Vagina (tissue), 2 donors: Measurements from ENCODE around the gene MSI1. TPM values are rescaled to one million over a fixed set of nuclear protein-coding genes. Genes with fewer than 3 reads are reported as not detected.

ENCODE experiments used
- DNase-seq, 2 donors: peaks; one replicate each; pipeline ENCODE4 v3.0.0-alpha.2; 2017; ENCODE audit errors: extremely low spot score in 2 of 2
- H3K27ac ChIP-seq: fragments of 200-600 bp; sonication (generic); one replicate; pipeline ENCODE4 v1.5.1; 2019
- H3K27me3 ChIP-seq: fragments of 200-600 bp; sonication (generic); one replicate; pipeline ENCODE4 v1.5.1; 2019
- H3K36me3 ChIP-seq, 2 donors: fragments of 200-600 bp; sonication (generic); one replicate each; pipeline ENCODE4 v1.5.1; 2017 to 2019
- H3K4me1 ChIP-seq: fragments of 200-600 bp; sonication (generic); one replicate; pipeline ENCODE4 v1.5.1; 2019
- H3K4me3 ChIP-seq, 2 donors: fragments of 200-600 bp; sonication (generic); 1 replicate in 1 of 2; 2 replicates in 1 of 2; pipeline ENCODE4 v1.5.1; 2016 to 2019
- H3K9me3 ChIP-seq: fragments of 200-600 bp; sonication (generic); one replicate; pipeline ENCODE4 v1.5.1; 2019
- POLR2A ChIP-seq, 2 donors: fragments of 450-650 bp; IDR thresholded peaks; one replicate each; pipeline ENCODE4 v1.6.1; 2017; ENCODE audit warnings: antibody characterized with exemption in 2 of 2, mild to moderate bottlenecking in 2 of 2, moderate library complexity in 2 of 2
- POLR2AphosphoS5 ChIP-seq, 2 donors: sonication (generic); formaldehyde crosslinking; IDR thresholded peaks; one replicate each; pipeline ENCODE4 v1.9.0; 2017; ENCODE audit warnings: antibody characterized with exemption in 2 of 2, mild to moderate bottlenecking in 2 of 2, low read depth in 1 of 2; ENCODE audit not compliant: insufficient read depth in 1 of 2
- intact Hi-C: fragments of 100-400 bp; cut with DNase I; formaldehyde crosslinking; loops from one replicate; pipeline ENCODE4 v1.15.1; 2023
- total RNA-seq: library from RNA; depleted of rRNA; stranded (reverse); fragments of >200 nt; gene quantifications from one replicate; pipeline ENCODE4 v1.2.3, GENCODE V29; 2016
- TF ChIP-seq, protein P1 (sequence below), 3 experiments: fragments of 450-650 bp in 2 of 3; fragments of 200-600 bp in 1 of 3; sonication (generic) in 1 of 3; IDR thresholded peaks; one replicate each; pipeline ENCODE4 v1.5.1; 2017 to 2019; ENCODE audit warnings: antibody characterized with exemption in 3 of 3, mild to moderate bottlenecking in 2 of 3, moderate library complexity in 2 of 3

MSI1 gene
- total RNA-seq, 1 donor from 2014 or later: 3.7 TPM

DNA sequence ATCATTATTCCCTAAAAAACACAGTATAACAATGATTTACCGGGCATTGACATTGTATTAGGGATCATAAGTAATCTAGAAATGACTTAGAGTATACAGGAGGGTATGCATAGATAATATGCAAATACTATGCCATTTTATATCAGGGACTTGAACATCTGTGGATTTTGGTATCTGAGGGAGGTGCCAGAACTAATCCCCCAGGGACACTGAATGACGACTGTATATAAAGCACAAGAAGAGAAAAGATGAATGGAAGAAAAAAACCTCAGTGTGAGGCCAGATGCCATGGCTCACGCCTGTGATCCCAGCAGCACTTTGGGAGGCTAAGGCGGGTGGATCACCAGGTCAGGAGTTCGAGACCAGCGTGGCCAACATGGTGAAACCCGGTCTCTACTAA is 43.5 kb upstream of the MSI1 start:
- Histone ChIP-seq H3K4me3 (no peak overlapping the region), H3K27ac (no peak overlapping the region), H3K36me3 (no peaks in the 10 kb centered on the region), H3K27me3 (no peaks in the 10 kb centered on the region), H3K4me1 (no peaks in the 10 kb centered on the region), H3K9me3 (no peaks in the 10 kb centered on the region)
- TF ChIP-seq POLR2A (IDR thresholded peaks at IDR 0.05) (no peak), POLR2AphosphoS5 (IDR thresholded peaks at IDR 0.05; ENCODE audit: insufficient read depth in 1 of 2, low read depth in 1 of 2) (no peak)
- TF ChIP-seq, protein P1, sequence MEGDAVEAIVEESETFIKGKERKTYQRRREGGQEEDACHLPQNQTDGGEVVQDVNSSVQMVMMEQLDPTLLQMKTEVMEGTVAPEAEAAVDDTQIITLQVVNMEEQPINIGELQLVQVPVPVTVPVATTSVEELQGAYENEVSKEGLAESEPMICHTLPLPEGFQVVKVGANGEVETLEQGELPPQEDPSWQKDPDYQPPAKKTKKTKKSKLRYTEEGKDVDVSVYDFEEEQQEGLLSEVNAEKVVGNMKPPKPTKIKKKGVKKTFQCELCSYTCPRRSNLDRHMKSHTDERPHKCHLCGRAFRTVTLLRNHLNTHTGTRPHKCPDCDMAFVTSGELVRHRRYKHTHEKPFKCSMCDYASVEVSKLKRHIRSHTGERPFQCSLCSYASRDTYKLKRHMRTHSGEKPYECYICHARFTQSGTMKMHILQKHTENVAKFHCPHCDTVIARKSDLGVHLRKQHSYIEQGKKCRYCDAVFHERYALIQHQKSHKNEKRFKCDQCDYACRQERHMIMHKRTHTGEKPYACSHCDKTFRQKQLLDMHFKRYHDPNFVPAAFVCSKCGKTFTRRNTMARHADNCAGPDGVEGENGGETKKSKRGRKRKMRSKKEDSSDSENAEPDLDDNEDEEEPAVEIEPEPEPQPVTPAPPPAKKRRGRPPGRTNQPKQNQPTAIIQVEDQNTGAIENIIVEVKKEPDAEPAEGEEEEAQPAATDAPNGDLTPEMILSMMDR (IDR thresholded peaks at IDR 0.05): no peak
- DNase-seq: no peak
- intact Hi-C loops: no loop called here

DNA sequence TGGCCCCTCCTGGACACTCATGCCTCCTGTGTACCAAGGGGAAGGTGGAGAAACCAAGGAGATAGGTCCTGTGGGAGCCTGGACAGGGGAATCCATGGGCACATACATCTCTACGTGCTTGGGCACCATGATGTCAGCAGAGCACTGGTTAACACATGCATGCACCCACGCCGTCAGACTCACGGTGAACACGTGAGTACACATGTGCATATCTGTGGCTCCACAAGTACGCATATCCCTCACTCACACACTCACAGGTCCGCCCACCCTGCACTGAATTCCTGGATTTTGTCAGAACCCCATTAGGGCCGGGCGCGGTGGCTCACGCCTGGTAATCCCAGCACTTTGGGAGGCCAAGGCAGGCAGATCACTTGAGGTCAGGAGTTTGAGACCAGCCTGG is 39.8 kb upstream of the MSI1 start:
- Histone ChIP-seq H3K4me1 (no peaks in the 10 kb centered on the region), H3K36me3 (no peaks in the 10 kb centered on the region), H3K27ac (no peak overlapping the region), H3K27me3 (no peaks in the 10 kb centered on the region), H3K9me3 (no peaks in the 10 kb centered on the region), H3K4me3 (no peak overlapping the region)
- no peak for DNase-seq
- intact Hi-C loops: no loop called here
- no peak for TF ChIP-seq POLR2AphosphoS5 (IDR thresholded peaks at IDR 0.05; ENCODE audit: insufficient read depth in 1 of 2, low read depth in 1 of 2)

DNA sequence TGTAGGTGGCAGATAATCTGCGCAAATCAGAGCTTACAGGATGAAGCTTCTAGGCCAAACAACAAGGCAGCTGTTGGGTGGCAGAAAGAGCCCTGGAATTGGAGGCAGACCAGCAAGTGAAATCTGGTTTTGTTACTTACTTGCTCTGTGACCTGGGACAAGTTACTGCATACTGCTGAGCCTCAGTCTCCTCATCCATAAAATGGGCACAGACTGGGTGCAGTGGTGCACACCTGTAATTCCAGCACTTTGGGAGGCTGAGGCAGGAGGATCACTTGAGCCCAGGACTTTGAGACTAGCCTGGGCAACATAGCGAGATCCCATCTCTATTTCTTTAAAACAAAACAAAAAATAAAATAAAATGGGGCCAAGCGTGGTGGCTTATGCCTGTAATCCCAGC is 37.6 kb upstream of the MSI1 start:
- H3K36me3 ChIP-seq: no peaks in the 10 kb centered on the region
- H3K4me1 ChIP-seq: no peaks in the 10 kb centered on the region
- DNase-seq: no peak
- intact Hi-C loops: no loop called here
- TF ChIP-seq, protein P1 (IDR thresholded peaks at IDR 0.05): no peak
- TF ChIP-seq POLR2A (IDR thresholded peaks at IDR 0.05) (no peak), POLR2AphosphoS5 (IDR thresholded peaks at IDR 0.05; ENCODE audit: insufficient read depth in 1 of 2, low read depth in 1 of 2) (no peak)
- H3K4me3 ChIP-seq: no peak overlapping the region
- H3K27me3 ChIP-seq: no peaks in the 10 kb centered on the region
- H3K27ac ChIP-seq: no peak overlapping the region
- no peaks in the 10 kb centered on the region for H3K9me3 ChIP-seq

DNA sequence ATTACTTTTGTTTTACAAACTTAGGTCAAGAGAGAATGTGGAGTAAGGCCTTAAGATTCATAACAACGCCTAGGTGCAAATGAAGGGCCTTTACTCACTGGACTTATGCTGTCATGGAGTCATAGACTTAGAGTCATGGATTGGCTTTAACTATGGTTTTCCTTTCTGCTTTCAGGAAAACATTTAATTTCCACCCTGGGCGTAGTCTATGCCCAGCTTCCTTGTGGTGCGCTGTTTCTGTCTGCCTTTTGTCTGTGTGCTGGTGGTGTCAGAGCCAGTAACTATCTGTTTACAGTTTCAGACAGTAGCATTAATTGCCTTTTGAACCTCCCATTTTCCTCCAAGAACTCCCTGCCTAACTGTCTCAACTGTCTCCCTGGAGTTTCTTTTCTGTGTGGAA is 37.1 kb upstream of the MSI1 start:
- TF ChIP-seq, protein P1 (IDR thresholded peaks at IDR 0.05): no peak
- TF ChIP-seq POLR2AphosphoS5 (IDR thresholded peaks at IDR 0.05; ENCODE audit: insufficient read depth in 1 of 2, low read depth in 1 of 2): no peak
- no peak for TF ChIP-seq POLR2A (IDR thresholded peaks at IDR 0.05)
- Histone ChIP-seq H3K27me3 (no peaks in the 10 kb centered on the region), H3K27ac (no peak overlapping the region)

DNA sequence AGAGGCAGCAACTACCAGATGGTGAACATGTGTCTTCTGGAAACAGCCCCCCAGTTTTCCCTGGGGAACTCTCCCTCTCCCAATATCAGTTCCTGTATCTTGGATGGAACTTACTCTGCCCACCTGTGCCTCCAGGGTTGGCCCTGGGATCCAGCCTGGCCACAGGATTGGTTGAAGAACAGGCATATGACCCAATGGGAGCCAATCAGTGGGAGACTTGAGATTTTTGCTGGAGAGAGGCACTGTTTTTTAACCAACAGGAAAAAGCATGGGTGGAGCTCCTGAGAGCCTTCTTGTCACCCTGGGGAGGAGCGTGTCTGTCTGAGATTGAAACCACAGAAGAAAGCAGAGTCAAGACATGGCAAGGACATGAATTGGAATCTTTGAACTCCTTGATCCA is 35.3 kb upstream of the MSI1 start:
- no peaks in the 10 kb centered on the region for H3K27me3 ChIP-seq
- H3K9me3 ChIP-seq: no peaks in the 10 kb centered on the region
- TF ChIP-seq, protein P1 (IDR thresholded peaks at IDR 0.05): no peak
- TF ChIP-seq POLR2A (IDR thresholded peaks at IDR 0.05) (no peak), POLR2AphosphoS5 (IDR thresholded peaks at IDR 0.05; ENCODE audit: insufficient read depth in 1 of 2, low read depth in 1 of 2) (no peak)
- DNase-seq: no peak
- no peak overlapping the region for H3K27ac ChIP-seq
- H3K4me1 ChIP-seq: no peaks in the 10 kb centered on the region
- H3K36me3 ChIP-seq: no peaks in the 10 kb centered on the region
- no peak overlapping the region for H3K4me3 ChIP-seq
- intact Hi-C loops: no loop called here

More for the DNA sequence above, 37.1 kb upstream of the MSI1 start:
- Histone ChIP-seq H3K9me3 (no peaks in the 10 kb centered on the region), H3K4me3 (no peak overlapping the region), H3K36me3 (no peaks in the 10 kb centered on the region), H3K4me1 (no peaks in the 10 kb centered on the region)
- no peak for DNase-seq
- intact Hi-C loops: no loop called here

DNA sequence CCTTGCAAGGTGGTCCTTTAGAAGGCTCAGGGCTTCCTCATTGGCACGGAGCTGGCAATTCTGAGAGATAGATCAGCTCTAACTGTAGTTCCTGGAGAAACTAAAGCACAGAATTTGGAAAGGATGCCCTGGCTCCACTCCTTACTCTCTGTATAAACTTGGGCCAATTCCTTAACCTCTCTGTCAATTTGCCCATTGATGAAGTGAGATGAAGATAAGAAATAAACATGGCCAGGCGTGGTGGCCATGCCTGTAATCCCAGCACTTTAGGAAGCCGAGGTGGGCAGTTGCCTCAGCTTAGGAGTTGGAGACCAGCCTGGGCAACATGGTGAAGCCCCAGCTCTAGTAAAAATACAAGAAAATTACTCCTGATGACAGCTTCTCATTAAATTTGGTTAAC is 34.9 kb upstream of the MSI1 start:
- Histone ChIP-seq H3K4me3 (no peak overlapping the region), H3K27ac (no peak overlapping the region), H3K4me1 (no peaks in the 10 kb centered on the region), H3K36me3 (no peaks in the 10 kb centered on the region), H3K27me3 (no peaks in the 10 kb centered on the region), H3K9me3 (no peaks in the 10 kb centered on the region)
- no peak for DNase-seq
- intact Hi-C loops: no loop called here
- no peak for TF ChIP-seq POLR2A (IDR thresholded peaks at IDR 0.05)
- TF ChIP-seq POLR2AphosphoS5 (IDR thresholded peaks at IDR 0.05; ENCODE audit: insufficient read depth in 1 of 2, low read depth in 1 of 2): no peak
- TF ChIP-seq, protein P1 (IDR thresholded peaks at IDR 0.05): no peak
